Inflammatory macrophage treated with lipopolysaccharide for 4 hours (primary cell): ENCODE data around the gene PDE9A.
"Not testable (repeated sequence)": the region's sequence is repeated elsewhere in the genome, so short reads cannot be mapped to it uniquely, and the experiment has no call there.

ENCODE experiments used
- DNase-seq: peaks from one replicate; pipeline ENCODE4 v3.0.0-alpha.2; 2020

Gene PDE9A

DNA sequence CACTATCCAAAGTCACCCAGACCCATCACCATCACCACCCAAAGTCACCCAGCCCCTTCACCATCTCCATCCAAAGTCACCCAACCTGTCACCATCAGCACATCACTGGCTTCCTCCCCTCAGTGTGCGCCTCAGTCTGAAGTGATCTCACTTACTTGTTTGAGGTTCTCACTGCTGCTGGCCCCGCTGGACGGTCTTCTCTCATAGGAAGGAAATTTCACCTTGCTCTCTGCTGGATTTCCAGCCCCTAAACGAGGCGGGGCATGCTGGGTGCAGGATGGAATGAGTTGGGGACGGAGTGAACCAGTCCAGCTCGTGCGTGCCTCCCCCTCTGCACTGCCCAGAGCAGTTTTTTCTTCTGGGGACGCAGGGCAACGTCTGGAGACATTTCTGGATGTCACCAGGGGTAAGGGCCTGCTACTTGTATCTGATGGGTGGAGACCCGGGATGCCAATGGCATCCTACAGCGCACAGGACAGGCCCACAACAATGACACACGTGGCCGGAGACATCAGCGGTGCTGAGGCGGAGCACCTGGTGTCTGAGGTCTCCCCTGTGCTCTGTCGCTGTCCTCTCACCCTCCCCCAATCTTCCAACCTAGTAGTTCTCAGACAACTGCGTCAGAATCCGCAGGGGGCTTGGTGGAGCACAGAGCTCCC, 38.6 kb downstream of the PDE9A start:
- DNase-seq: no peak

GRCh38 chr21:42692688-42693087, 39.3 kb downstream of the PDE9A start:
- no peak for DNase-seq

DNA sequence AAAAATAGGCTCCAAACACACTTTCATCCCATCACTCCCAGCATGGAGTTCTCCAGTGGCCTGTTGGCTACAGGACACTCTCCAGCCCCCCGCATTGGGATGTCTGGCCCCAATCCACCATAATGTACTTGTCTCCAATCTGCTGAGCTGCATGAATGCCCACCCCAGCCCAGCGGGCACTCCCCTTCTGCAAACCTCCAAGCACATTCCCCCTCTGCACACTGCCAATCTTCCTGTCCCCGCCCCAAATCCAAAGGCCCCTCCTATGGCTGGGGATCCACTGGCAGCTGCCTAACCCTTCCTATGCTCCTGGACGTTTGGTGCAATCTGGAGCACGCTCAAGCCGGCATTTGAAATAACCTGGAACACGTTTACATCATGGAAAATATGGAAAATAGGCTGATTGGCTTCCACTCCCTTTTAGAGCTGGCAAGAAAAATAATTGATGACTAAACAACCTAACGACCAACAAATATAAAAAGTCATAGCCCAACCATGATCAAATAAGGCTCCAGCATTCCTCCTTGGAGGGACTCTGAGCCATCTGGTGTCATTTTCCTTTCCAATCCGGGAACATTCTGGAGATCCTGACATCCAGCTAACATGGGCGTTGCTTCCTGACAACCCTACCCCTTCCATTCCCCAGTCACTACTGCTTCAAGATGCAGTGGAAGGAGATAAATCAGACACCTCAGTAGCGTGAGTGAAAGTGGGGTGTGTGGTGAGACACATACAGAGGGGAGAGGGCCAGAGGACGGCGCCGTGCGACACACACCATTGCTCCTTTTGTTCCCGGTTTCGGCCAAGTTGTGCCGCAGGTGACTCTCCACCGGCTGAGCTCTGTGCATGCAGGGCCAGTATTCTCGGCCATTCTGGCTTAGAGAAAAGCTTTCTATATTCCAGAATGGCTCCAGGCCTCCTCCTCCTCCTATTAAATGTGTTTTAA, 41.6 kb downstream of the PDE9A start:
- DNase-seq: no peak

DNA sequence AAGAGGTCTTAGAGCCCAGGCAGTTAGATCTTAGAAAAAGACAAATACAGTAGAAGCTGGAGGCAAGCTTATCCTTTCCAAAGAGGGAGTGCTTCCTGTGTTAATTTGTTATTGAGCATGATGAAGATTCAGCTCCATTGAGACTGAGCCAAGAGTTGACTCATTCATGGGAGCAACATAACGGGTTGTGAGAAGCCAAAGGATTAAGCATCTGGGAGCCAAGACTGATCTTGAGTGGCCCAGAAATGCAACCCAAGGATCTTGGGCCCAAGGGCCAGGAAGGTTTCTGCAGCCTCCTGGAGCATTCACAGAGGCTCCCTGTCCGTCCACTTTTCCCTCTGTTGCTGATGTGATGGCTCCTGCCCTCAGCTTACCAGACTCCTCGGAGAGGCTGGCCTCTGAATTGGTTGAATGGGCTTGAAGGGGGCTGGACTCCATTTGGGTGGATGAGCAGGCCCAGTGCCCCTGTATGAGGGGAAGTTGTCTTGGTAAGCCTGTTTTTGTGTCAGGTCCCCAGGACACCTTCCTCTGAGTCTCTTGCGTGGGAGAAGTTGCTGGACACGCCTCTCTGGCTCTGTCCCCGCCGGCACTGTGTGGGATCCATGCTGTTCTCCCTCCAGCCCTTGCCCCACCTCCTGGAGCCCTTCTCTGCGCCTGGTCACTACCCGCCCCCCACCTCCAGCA, 42.4 kb downstream of the PDE9A start:
- no peak for DNase-seq

DNA sequence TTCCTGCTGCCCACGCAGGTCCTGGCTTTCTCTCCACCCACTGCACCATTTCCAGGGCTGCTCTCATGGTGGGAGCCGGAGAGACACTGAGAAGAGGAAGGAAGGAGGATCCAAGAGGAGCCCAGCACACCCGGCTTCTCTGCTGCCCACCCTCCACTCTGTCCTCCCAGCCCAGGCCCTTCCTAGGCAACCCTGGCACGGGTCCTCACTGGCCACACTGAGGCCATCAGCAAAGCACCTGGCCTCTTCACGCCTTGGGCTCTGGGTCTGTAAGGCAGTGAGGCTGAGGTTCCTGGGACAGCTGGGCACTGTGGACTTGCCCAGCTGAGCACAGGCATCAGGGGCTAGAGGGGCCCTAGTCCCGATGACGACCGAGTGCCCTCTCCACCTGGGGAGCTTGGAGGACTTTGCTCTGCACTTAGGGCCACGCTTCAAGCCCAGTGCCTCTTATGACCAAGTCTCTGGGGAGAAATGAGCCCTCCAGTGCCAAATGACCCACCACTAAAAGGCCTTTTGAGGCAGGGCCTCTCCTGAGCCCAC, 43.1 kb downstream of the PDE9A start:
- no peak for DNase-seq

DNA sequence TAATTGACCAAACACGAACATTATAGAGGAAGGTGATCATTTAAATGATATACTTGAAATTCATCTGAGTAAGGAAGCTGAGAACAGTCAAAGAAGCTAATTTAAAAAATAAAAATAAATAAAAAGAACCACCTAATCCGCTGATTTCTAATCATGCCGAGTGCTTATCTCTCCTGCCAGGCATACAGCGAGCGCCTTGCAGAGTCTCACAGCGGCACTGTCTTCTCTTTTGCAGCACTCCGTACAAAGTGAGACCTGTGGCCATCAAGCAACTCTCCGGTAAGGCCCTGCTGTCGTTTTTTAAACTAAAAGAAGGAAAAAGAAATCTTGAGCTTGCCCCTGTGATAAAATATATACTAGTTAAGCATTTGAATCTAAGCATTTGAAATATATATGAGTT, 45.3 kb downstream of the PDE9A start:
- no peak for DNase-seq

DNA sequence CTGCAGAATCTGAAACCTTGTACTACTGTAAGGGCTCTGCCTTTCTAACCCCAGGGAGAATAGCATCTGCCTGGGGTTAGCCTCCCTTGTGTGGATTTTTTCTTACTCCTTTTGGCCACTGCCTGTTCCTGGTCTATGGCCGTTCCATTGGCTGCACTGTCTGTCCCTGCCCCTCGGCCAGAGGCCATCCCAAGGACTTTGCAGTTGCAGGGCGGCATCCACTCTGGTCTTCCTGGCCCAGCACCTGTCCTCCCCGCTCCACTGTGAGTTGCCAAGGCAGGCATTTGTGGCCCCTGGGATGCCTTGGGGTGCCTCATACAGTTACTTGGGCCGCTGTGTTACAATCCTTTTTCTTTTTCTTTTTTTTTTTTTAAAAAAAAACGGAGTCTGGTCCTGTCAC, 45.8 kb downstream of the PDE9A start:
- no peak for DNase-seq

- no peak for DNase-seq
These were observed 48.5 kb downstream of the PDE9A start for GRCh38 chr21:42701706-42702456.

- DNase-seq: no peak
These were observed 49.3 kb downstream of the PDE9A start for GRCh38 chr21:42702720-42703119.

GRCh38 chr21:42703136-42703908, 49.9 kb downstream of the PDE9A start:
- DNase-seq: no peak

DNA sequence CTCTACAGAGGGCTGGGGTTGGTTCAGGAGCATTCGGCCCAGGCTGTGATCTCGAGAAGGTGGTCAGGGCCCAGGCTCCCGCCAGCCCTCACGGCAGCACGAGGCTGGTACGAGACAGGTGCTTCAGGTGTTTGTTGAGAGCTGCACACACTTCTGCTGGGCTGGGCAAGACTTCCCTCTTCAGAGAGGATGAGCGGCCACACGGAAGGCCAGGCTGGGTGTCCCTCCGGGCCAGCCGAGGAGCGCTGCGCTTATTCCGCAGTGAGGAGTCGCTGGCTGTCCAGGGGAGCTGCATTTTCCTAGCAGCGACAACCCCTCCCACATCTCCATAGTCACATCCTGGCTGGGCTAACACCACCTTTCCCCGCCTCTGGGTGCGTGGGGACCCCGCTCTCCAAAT, 50.5 kb downstream of the PDE9A start:
- DNase-seq: no peak

GRCh38 chr21:42704861-42705260, 51.4 kb downstream of the PDE9A start:
- no peak for DNase-seq

DNA sequence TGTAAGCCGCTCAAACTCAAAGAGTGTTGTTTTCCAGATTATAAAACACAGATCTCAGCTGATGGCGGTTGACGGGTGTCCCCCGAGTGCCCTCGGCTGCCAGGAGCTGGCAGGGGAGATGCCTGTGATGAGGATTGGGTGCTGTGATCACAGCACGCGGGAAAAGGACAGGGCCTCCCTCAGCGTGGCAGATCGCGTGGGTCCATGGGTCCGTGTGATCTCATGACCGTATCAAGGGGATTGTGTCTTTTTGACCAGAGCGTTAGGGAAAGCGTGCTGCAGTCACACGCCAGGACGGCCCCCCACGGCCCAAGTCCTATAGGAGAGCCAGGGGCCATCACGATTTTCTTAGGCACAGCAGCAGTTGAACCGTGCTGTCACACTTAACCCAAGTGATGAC, 51.9 kb downstream of the PDE9A start:
- DNase-seq: no peak

DNA sequence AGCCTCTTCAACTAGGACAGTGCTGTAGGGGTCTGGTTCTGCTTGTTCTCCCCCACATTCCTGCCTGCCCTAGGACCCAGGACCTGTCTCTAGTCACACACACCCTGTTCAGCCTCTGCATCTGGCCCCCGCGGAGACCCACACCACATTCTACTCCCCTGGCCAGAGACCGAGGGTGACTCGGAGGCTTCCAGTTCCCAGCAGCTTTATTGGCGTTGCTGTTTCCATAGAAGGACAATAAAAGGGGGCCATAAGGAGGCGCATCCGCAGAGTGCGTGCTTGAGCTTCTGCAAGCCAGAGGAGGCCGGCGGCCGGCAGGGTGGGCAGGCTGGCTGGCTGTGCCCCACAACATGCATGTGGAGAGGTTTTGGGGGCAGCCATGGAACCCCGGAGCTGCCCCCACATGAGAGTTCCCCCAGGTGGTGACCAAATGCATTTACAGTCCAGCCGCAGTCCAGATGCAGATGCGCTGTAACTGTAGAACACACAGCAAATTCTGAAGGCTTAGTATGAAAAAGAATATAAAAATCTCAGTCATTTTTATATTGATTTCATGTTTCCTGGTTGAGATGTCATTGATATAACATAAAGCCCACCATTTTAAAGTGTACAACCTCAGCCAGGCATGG, 52.4 kb downstream of the PDE9A start:
- DNase-seq: no peak

DNA sequence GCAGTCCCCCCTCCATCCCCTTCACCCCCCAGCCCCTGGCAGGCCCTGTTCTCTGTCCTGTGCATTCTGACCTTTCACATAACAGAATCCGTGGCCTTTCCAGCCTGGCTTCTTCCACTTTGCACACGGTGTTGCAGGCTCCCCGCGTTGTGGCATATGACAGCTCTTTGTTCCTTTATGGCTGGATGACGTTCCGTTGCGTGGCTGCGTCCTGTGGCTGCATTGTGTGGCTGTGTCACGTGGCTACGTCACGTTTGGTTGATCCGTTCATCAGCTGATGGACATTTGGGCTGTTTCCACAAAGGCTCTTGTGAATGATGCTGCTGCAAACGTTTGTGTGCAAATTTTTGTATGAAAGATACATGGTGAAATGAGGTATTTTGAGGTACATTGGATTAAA, 53.3 kb downstream of the PDE9A start:
- no peak for DNase-seq

- DNase-seq: no peak
These were observed 53.9 kb downstream of the PDE9A start for GRCh38 chr21:42707207-42707830.

GRCh38 chr21:42708107-42708506, 54.7 kb downstream of the PDE9A start:
- DNase-seq: no peak

DNA sequence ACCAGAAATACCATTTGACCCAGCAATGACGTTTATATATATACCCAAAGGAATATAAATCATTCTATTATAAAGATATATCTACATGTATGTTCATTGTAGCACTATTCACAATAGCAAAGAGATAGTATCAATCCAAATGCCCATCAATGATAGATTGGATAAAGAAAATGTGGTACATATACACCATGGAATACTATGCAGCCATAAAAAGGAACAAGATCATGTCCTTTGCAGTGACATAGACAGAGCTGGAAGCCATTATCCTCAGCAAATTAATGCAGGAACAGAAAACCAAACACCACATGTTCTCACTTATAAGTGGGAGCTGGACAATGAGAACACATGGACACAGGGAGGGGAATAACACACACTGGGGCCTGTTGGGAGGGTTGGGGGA, 55.5 kb downstream of the PDE9A start:
- not testable (repeated sequence) for DNase-seq

DNA sequence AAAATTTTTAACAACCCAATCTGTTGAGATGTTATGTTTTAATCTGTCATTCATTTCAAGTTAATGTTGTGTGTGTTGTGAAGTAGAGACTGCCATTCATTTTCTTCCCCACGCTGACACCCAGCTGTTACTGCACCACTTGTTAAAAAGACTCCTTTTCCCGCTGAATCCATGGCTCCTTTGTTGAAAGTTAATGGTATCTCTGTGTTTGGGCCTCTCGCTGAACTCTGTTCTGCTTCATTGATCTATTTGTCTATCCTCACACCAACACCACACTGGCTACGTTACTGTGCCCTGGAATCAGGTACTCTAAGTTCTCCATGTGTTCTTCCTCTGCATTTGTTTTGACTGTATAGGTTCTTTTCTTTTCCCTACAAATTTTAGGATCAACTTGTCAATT, 58.2 kb downstream of the PDE9A start:
- no peak for DNase-seq

DNA sequence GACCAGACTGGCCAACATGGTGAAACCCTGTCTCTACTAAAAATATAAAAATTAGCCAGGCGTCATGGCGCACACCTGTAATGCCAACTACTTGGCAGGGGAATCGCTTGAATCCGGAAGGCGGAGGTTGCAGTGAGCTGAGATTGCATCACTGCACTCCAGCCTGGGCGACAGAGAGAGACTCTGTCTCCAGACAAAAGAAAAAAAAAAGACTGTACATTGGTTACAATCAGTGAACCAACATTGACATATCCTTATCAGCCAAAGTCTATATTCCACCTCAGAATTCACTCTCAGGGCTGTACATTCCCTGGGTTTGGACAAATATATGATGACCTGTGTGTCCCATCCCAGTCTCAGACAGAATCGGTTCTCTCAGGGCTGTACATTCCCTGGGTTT, 62.0 kb downstream of the PDE9A start:
- not testable (repeated sequence) for DNase-seq

DNA sequence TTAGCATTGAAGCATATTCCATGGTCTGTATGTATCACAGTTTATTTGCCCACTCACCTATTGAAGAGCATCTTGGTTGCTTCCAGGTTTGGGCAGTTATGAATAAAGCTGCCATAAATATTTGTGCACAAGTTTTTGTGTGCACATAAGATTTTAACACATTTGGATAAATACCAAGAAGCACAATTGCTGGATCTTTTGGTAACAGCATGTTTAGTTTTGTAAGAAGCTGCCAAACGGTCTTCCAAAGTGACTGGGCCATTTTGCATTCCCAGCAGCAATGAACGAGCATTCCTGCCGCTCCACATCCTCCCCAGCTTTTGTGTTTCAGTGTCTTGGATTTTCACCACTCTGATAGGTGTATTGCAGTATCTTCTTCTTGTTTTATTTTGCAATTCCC, 62.7 kb downstream of the PDE9A start:
- DNase-seq: no peak
